Amniotic epithelial cell (primary cell): ENCODE data around the gene NNAT.
"Not testable (repeated sequence)": the region's sequence is repeated elsewhere in the genome, so short reads cannot be mapped to it uniquely, and the experiment has no call there.

Experiments used
- DNase-seq: peaks from one replicate; pipeline ENCODE4 v3.0.0-alpha.2; 2010; ENCODE audit warnings: low read depth

NNAT gene

DNA sequence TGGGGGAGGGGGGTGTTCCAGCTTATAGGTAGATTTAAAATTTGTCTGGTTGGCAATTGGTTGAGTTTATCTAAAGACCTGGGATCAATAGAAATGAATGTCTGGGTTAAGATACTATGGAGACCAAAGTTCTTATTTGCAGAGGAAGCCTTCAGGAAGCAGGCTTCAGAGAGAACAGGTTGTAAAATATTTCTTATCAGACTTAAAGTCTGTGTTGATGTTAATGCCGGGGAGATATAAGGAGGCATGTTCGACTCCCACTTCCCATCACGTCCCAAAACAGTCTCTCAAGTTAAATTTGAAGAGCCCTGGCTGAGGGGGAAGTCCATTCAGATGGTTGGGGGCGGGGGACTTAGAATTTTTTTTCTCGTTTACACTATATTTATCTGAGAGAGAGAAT is 19.0 kb downstream of the NNAT start:
- no peak for DNase-seq

DNA sequence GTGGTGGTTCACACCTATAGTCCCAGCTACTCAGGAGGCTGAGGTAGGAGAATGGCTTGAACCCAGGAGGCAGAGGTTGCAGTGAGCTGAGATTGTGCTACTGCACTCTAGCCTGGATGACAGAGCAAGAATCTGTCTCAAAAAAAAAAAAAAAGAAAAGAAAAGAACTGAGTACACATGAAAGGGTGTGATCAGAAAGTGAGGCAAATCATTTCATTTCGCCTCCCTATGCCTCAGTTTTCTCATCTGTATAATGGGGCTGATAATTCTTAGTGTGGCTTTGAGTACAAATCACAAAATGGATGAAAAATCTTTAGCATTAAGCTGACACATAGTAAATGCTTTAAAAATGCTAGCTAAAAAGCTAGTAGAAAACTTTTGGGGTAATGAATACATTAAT is 19.8 kb downstream of the NNAT start:
- DNase-seq = not testable (repeated sequence)

DNA sequence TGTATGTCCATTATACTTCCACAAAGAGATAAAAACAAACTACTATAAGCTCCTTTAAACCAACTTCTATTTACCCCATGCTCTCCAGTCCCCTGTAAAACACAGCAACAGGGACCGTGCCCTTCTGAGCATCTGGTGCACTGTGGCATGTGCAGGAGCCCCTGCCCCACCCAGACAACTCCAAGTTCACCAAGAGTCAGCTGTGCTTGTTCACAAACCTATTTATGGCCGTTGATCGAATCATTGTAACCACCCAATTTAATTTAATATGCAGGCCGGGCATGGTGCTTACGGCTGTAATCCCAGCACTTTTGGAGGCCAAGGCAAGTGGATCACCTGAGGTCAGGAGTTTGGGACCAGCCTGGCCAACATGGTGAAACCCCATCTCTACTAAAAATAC is 20.3 kb downstream of the NNAT start:
- DNase-seq = no peak

DNA sequence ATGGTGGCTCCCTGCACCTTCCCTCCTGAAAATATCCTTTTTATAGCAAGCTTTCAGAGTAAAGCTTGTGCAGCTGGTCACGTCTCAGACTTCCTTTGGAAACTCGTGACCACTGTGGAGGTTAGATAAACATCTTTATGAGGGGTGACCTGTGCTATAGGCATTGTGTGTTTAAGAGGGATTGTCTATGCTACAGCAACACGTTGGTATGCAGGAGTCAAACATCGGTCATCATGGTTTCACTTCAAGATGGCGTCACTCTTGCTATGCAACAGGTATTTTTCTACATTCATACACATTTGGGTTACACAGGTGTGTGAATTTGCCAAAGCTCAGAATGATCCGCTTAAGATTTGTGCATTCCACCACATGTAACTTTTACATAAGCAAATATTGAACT is 21.2 kb downstream of the NNAT start:
- no peak for DNase-seq

DNA sequence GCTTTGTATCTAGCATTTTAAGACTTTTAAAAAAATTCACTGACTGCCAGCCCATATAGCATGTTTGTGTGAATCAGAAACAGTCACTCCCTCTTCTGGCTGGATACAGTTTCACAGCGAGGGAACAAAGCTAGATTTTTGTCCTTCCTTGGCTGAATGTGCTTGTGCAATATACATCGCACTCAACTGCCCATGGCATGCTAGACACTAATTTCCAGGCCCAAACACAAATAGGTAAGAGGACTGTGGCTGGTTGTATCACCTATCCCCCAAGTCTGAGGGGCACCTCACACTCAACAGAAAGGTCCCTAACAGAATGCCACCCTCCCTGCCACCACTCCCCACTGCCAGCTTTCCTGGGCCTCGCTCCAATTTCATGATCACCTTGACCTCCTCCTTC is 22.8 kb downstream of the NNAT start:
- DNase-seq = peak; percentile 44

DNA sequence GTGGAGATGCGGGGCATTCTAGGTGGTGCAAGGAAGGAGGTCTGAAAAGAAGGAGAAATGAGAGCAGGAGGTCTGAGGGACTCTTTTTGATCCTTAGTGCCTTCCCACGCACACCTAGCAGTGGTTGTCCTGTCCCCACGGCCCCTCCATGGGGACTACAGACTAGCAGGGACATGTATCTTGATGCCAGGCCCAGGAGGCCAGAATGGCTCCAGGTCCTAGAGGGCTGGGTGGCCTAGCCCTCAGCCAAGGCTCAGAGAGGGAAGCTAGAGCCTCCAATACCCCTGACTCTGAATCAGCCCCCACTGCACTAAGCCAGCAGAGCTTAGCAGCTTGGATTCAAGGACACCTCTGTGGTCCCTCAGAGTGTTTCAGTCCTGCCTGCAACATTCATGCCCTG is 23.3 kb downstream of the NNAT start:
- no peak for DNase-seq

DNA sequence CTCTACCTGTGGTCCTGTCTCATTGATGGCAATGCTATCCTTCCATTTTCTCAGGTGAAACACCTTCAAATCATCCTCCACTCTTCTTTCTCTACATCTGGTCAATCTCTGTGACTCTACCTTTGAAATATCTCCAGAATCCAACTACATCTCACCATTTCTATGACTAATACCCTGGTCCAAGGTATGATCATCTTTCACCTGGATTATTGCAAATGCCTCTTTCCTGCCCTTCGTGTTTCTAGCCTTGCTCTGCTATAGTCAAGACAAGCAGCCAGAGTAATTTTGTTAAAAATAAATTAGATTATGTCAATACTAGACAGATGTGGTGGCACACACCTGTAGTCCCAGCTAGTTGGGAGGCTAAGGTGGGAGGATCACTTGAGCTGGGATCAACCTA is 24.5 kb downstream of the NNAT start:
- DNase-seq = no peak

DNA sequence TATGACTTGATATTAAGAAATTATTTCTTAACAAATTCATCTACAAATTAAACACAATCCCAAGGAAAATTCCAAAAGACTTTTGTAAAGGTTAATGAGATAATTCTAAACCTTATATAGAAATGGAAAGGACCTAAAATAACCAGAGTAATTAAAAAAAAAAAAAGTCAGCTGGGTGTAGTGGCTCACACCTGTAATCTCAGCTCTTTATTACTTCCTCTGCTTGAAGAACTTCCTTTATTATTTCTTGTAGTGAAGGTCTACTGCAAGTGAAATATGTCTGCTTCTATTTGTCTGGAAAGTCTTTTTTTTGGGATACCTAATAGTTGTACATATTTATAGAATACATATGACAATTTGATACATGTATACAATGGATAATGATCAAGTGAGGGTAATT is 26.9 kb downstream of the NNAT start:
- DNase-seq = no peak

DNA sequence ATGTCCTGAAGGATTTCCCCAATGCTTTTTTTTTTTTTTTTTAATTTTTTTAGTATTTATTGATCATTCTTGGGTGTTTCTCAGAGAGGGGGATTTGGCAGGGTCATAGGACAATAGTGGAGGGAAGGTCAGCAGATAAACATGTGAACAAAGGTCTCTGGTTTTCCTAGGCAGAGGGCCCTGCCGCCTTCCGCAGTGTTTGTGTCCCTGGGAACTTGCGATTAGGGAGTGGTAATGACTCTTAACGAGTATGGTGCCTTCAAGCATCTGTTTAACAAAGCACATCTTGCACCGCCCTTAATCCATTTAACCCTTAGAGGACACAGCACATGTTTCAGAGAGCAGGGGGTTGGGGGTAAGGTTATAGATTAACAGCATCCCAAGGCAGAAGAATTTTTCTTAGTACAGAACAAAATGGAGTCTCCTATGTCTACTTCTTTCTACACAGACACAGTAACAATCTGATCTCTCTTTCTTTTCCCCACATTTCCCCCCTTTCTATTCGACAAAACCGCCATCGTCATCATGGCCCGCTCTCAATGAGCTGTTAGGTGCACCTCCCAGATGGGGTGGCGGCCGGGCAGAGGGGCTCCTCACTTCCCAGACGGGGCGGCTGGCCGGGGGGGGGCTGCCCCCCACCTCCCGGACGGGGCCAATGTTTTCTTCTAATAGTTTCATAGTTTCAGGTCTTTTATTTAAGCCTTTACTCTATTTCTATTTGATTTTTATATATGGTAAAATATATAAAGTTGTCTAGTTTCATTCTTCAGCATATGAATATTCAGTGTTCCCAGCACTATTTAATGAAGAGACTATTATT is 29.3 kb downstream of the NNAT start:
- DNase-seq = not testable (repeated sequence)

DNA sequence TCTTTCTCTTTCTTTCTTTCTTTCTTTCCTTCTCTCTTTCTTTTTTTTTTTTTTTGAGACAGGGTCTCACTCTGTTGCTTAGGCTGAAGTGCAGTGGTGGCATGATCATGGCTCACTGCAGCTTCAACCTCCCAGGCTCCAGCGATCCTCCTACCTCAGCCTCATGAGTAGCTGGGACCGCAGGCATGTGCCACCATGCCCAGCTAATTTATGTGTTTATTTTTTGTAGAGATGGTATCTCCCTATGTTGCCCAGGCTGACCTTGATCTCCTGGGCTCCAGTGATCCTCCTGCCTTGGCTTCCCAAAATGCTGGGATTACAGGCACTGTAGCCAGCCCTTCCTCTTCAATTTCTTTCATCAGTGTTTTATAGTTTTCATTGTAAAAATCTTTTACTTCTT is 30.6 kb downstream of the NNAT start:
- DNase-seq = not testable (repeated sequence)

DNA sequence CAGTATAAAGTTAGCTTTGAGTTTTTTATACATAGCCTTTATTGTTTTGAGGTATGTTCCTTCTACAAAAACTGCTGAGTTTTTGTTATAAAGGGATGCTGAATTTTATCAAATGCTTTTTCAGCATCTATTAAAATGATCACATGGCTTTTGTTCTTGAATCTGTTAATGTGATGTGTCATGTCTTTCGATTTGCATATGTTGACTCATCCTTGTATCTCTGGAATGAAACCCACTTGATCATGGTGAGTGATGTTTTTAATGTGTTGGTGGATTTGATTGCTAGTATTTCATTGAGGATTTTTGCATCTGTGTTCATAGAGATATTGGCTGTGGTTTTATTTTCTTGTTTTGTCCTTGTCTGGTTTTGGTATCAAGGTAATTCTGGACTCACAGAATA is 31.4 kb downstream of the NNAT start:
- peak; percentile 54 for DNase-seq

DNA sequence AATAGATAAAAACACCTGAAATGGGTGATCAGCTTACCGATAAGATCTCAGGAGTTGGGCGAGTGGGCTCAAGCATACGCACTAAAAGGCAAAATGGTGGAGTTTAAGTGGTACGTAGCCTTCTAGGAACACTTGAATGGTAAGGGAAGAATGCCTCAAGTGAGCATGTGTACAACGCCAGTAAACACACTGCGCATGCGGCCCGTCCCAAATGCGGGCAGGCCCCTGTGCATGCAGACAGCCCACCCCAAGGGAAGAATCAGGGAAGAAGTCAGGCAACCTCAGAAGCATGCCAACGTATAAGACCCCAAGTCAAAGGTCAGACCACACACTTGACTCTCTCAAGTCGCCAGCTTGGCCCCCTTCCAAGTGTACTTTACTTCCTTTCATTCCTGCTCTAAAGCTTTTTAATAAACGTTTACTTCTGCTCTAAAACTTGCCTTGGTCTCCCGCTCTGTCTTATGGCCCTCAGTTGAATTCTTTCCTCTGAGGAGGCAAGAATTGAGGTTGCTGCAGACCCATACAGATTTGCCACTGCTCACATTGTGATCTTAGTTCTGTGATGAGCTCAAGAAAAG is 33.8 kb downstream of the NNAT start:
- DNase-seq = not testable (repeated sequence)

DNA sequence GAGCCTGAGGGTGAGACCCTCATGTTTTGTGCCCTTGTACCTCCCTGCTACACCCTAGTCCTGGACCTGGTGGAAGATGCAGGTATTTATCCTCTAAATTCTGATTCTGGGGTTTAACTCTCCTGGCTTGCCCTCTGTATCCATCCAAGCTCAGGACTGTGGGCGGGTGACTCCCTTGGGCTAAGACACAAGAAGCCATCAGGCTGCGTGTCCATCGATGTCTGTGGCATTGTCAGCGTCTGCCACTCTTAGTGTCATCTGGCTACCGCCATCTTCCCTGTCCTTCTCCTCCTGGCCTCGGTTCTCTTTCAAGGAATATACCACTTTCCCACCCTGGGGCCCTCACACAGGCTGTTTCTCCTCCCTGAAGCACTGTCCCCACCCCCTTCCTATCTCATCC is 35.5 kb downstream of the NNAT start:
- no peak for DNase-seq

DNA sequence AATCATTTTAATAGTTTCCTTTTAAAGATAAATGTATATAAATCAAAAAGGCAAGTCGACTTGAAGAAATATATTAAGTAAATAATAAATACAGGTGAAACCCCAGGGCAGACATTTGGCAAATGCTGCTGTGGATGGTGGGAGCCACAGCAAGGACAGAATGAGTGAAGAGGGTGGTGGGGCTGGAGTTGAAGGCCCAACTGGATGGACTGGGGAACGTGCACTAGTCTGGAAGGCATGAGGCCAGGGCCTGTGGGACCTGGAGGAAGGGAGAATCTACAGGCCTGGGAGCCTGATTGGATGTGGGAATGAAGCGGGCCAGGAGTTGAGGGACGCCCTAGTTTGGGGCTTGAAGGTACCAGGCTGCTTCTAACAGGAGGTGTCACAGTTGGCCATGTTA is 37.3 kb downstream of the NNAT start:
- DNase-seq = no peak

DNA sequence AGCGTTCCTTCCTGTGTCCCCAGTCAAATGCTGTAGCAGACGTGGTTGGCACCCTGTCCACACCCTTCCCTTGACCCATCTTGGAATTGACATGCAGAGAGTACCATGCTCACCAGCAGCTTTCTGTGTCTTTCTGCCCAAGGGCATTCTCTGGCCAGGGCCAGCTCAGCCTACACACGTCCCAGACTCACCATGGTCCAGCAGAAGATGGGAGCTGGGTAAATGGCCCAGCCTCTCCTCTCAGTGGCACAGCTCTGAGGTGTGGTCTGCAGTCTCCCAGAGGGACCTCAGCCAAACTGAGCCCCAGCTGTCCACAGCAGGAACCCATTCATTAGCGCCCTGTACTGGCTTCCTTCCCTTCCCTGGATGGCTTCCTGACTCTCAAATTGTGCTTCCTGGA is 37.7 kb downstream of the NNAT start:
- DNase-seq = no peak

DNA sequence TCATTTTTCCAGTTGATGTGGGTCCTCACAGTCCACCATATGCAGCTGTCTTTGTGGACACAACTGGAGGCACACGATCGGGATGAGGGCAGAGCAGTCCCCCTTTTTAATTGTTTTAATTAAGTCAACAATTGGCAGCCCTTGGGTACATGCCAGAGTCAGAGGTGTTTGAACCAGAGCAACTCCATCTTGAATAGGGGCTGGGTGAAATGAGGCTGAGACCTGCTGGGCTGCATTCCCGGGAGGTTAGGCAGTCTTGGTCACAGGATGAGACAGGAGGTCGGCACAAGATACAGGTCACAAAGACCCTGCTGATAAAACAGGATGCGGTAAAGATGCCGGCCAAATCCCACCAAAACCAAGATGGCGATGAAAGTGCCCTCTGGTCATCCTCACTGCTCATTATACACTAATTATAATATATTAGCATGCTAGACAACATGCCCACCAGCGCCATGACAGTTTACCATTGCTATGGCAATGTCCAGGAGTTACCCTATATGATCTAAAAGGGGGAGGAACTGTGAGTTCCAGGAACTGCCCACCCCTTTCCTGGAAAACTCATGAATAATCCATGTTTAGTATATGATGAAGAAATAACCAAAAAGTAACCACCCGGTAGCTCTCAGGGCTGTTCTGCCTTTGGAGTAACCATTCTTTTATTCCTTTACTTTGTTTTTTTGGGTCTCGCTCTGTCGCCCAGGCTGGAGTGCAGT is 38.4 kb downstream of the NNAT start:
- no peak for DNase-seq

DNA sequence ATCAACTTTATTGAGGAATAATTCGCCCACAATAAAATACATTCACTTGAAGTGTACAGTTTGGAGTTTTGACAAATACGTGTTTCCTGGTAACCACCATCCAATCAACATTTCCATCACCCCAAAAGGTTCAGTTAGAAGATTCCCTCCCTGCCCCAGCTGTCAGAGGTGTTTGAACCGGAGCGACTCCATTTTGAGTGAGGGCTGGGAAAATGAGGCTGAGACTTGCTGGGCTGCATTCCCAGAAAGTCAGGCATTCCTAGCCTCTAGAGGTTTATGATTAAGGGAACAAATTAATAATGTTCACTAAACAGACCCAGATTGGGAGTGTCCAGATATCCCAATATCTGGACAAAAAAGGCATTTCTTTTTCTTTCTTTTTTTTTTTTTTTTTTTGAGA is 39.6 kb downstream of the NNAT start:
- no peak for DNase-seq

DNA sequence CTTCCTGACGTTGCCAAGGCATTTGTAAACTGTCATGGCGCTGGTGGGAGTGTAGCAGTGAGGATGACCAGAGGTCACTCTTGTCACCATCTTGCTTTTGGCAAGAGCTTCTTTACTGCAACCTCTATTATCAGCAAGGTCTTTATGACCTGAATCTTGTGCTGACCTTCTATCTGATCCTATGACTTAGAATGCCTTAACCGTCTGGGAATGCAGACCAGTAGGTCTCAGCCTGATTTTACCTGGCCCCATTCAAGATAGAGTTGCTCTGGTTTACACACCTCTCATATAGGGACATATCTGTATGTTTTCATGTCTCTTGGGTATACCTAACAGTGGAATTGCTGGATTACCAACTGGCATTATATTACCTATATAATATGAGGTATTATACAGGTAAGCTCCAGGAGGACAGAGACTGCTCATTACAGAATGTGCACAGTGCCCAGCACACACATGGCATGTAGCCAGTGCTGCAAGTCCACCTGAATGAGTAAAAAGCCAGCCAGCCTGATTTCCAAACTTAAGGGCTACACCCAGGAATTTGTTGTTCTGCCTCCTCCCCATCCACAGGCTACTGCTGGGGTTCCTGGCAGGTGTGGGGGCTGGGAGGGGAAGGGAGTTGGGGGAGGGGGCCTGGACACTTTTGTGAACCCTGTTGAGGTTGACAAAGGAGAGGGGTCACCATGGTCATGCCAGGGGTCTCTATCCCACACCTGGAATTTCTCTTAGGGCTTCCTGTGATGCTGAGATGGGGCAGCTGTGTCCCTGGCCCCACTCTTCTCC is 41.8 kb downstream of the NNAT start:
- DNase-seq = no peak

DNA sequence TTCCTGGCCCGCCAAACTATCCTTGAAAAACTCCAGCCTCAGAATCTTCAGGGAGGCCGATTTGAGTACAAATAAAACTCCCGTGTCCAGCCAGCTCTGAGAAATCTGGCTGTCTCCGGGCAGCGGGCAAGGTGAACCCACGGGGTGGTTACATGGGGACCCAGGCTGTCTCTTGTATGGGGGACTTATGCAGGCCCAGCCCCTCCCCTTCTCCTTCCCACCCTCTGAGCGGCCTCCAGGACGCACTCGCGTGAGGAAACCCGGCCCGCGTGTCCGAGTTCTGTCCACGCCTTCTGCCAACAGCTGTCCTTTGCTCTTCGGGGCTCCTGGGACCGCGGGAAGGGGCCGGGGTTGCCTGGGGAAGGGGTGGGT is 43.0 kb downstream of the NNAT start:
- DNase-seq = no peak

DNA sequence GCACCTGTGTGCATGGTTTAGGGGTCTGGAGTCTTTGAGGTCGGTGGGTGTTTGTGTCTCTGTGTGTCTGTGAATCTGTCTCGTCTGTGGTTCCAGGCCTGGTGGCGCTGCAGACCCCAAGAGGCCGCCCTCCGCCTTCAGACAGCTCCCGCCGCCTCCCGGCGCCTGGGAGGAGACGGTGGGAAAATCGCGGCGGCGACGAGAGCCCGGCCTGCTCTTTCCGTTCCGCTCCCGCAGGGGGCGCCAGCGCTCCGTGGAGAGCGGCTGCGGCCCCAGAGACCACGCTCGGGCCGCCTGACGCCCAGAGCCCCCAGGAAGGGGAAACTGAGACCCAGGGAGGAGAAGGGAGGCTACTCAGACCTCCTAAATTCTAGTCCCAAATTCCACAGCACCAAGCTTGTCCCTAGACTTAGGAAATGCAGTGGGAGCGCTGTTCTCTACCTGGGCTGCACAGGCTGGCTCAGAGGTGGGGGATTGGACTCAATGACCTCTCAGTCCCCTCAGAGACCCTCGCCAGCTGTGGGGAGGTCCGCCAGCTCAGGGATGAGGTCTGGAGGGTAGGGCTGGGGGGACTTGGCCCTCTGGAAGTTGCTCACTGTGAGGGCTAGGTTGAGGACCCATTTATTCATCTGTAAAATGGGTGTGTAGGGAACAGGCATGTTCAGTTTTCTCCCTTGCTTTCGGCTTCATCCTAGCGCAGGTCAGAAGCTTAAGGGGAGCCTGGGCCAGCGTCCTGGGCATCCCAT is 43.5 kb downstream of the NNAT start:
- no peak for DNase-seq

DNA sequence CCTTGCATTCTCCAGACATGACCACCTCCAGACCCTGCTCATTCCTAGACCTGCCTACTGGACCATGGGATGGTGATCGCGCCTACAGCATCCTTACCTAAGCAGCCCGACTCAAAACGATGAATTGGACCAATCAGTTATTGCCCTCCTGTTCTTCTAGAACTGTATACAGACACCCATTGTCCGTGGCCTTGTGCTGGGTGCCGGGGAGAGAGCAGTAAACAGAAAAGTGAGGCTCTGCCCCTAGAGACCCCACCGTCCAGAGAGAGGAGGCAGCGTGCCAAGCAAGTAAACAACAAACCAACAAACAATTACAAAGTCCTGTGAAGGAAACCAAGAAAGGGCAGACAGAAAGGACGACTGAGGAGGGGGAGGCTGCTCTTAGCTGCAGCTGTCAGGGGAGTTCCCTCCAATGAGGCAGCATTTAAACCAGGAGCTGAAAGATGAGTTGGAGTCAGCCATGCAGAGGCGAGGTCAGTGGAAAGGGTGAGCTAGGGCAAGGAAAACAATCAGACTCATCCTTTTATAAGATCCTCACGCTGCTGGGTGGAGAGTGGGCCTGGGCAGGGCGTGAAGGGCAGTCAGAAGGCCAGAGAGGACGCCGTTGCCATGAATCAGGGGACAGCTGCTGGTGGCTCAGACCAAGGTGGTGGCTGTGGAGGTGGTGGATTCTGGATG is 44.2 kb downstream of the NNAT start:
- DNase-seq = no peak
